ENCODE data around the gene WWOX. TPM values are rescaled to one million over a fixed set of nuclear protein-coding genes. Genes with fewer than 3 reads are reported as not detected.

The WWOX gene
- total and polyA plus RNA-seq, 2 of the 4 experiments (the other 2 are of a cell fraction) = 2.7 to 5.4 TPM

GRCh38 chr16:78091419-78091818, 8.0 kb upstream of the WWOX start:
- no peak for DNase-seq
- no peaks in the 10 kb centered on the region for H3K9me1 ChIP-seq (ENCODE audit: insufficient read depth, low read length)
- H3K27ac ChIP-seq (ENCODE audit: insufficient read depth, low read length) = no peak overlapping the region
- no peak overlapping the region for H3K4me2 ChIP-seq (ENCODE audit: low read depth, low read length)
- H2AFZ ChIP-seq (replicated peaks; ENCODE audit: low read length, poor library complexity) = no peak overlapping the region
- no peak overlapping the region for H3K18ac ChIP-seq (ENCODE audit: low read depth, low read length)
- dilution Hi-C loops (cut with HindIII; ENCODE audit: low sequenced_read_pairs, unreplicated experiment) = no loop called here
- no peaks in the 10 kb centered on the region for H3K9me3 ChIP-seq (ENCODE audit: control insufficient read depth, insufficient read depth, low read length)
- no peak overlapping the region for H2BK15ac ChIP-seq (ENCODE audit: low read depth, low read length)
- no peak for ATAC-seq (ENCODE audit: low read depth)
- H3K79me1 ChIP-seq (ENCODE audit: low read depth in 1 of 2, low read length in 2 of 2) = no peaks in the 10 kb centered on the region
- H3K56ac ChIP-seq (ENCODE audit: extremely low read depth, insufficient read depth, low read length) = no peak overlapping the region
- no peak overlapping the region for H3K4ac ChIP-seq (ENCODE audit: low read depth, low read length)
- H2BK120ac ChIP-seq (ENCODE audit: low read depth, low read length) = no peak overlapping the region
- H3K36me3 ChIP-seq (ENCODE audit: control insufficient read depth, insufficient read depth, low read length) = no peaks in the 10 kb centered on the region
- H4K91ac ChIP-seq (ENCODE audit: insufficient read depth, low read depth, low read length) = no peak overlapping the region
- no peak overlapping the region for H2BK20ac ChIP-seq (ENCODE audit: low read depth, low read length)
- no TSS peak for BruUV-seq (replicated peaks)
- TF ChIP-seq SMC3 (IDR thresholded peaks at IDR 0.05; ENCODE audit: low read depth, low read length) (no peak), RFX5 (IDR thresholded peaks at IDR 0.05; ENCODE audit: low read depth, low read length) (no peak), CHD1 (IDR thresholded peaks at IDR 0.05; ENCODE audit: low read depth, low read length) (no peak), BHLHE40 (IDR thresholded peaks at IDR 0.05; ENCODE audit: low read depth, low read length) (no peak), CEBPB (IDR thresholded peaks at IDR 0.05; ENCODE audit: low read depth, low read length) (no peak), MXI1 (IDR thresholded peaks at IDR 0.05; ENCODE audit: borderline replicate concordance, low read depth, low read length) (no peak), NFE2L2 (IDR thresholded peaks at IDR 0.05; ENCODE audit: low read depth, low read length) (no peak), POLR2A (IDR thresholded peaks at IDR 0.05; ENCODE audit: low read depth, low read length) (no peak), MAFK (IDR thresholded peaks at IDR 0.05; ENCODE audit: low read depth, low read length) (no peak), ELK1 (IDR thresholded peaks at IDR 0.05; ENCODE audit: borderline replicate concordance, low read depth, low read length) (no peak), USF2 (IDR thresholded peaks at IDR 0.05; ENCODE audit: low read depth, low read length) (no peak), RAD21 (IDR thresholded peaks at IDR 0.05; ENCODE audit: low read length) (no peak), MAZ (IDR thresholded peaks at IDR 0.05; ENCODE audit: borderline replicate concordance, low read depth, low read length) (no peak), FOS (IDR thresholded peaks at IDR 0.05; ENCODE audit: low read depth, low read length) (no peak), RCOR1 (IDR thresholded peaks at IDR 0.05; ENCODE audit: insufficient replicate concordance, low read length) (no peak)
- TF ChIP-seq, protein P1, sequence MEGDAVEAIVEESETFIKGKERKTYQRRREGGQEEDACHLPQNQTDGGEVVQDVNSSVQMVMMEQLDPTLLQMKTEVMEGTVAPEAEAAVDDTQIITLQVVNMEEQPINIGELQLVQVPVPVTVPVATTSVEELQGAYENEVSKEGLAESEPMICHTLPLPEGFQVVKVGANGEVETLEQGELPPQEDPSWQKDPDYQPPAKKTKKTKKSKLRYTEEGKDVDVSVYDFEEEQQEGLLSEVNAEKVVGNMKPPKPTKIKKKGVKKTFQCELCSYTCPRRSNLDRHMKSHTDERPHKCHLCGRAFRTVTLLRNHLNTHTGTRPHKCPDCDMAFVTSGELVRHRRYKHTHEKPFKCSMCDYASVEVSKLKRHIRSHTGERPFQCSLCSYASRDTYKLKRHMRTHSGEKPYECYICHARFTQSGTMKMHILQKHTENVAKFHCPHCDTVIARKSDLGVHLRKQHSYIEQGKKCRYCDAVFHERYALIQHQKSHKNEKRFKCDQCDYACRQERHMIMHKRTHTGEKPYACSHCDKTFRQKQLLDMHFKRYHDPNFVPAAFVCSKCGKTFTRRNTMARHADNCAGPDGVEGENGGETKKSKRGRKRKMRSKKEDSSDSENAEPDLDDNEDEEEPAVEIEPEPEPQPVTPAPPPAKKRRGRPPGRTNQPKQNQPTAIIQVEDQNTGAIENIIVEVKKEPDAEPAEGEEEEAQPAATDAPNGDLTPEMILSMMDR (conservative IDR thresholded peaks at IDR 0.05; ENCODE audit: low read depth, low read length) = no peak
- H3K23ac ChIP-seq (ENCODE audit: low read depth, low read length) = no peak overlapping the region
- H2AK9ac ChIP-seq (replicated peaks; ENCODE audit: low read depth, low read length, poor library complexity) = no peak overlapping the region
- in situ Hi-C loops (cut with MboI; ENCODE audit: low sequenced_read_pairs) = no loop called here
- no peaks in the 10 kb centered on the region for H3K4me1 ChIP-seq (ENCODE audit: control insufficient read depth, insufficient read depth, low read length)
- H3K14ac ChIP-seq (replicated peaks; ENCODE audit: low read depth, low read length) = no peak overlapping the region
- intact Hi-C loops (cut with micrococcal nuclease) = no loop called here
- ChIA-PET CTCF (no interaction called here), POLR2A (ENCODE audit: unreplicated experiment) (no interaction called here)
- no peak overlapping the region for H2AK5ac ChIP-seq (ENCODE audit: low read depth, low read length)
- H3K27me3 ChIP-seq (ENCODE audit: control insufficient read depth, insufficient read depth, low read length) = peaks cover 3% of the 10 kb centered on the region; the same call in 1 of the 2 replicates
- H3K4me3 ChIP-seq (ENCODE audit: insufficient read depth, low read depth, low read length) = no peak overlapping the region
- H4K8ac ChIP-seq (ENCODE audit: low read depth in 2 of 2, low read length in 2 of 2) = no peak overlapping the region
- 43% methylated on average over 1 of the region's 1 CpG; no CpG with 5 or more reads in 1 of the 2 experiments for WGBS, 2 experiments (ENCODE audit: extremely low coverage in 2 of 2, insufficient read length in 1 of 2)
- no peak overlapping the region for H3K9ac ChIP-seq (ENCODE audit: low read depth, low read length)
- no peak overlapping the region for H4K5ac ChIP-seq (ENCODE audit: low read depth, low read length)
- H4K20me1 ChIP-seq (ENCODE audit: insufficient read depth, low read length) = no peaks in the 10 kb centered on the region
- H2BK5ac ChIP-seq (ENCODE audit: low read depth, low read length, poor library complexity, severe bottlenecking) = no peak overlapping the region
